T-cell (primary cell): Measurements from ENCODE around the gene IFIT2. TPM values are rescaled to one million over a fixed set of nuclear protein-coding genes. Genes with fewer than 3 reads are reported as not detected.
"Not testable (repeated sequence)": the region's sequence is repeated elsewhere in the genome, so short reads cannot be mapped to it uniquely, and the experiment has no call there.

ENCODE experiments used
- ATAC-seq, 4 experiments: fragments of 200-7000 bp in 3 of 4; fragments of 150-1000 bp in 1 of 4; cut with Tn5 transposase; replicated peaks in 1 of 4; 1 replicate in 3 of 4; 2 replicates in 1 of 4; pipeline ENCODE4 v1.10.0; 2021; ENCODE audit warnings: moderate library complexity in 3 of 4, mild to moderate bottlenecking in 2 of 4, moderate number of reproducible peaks in 1 of 4
- CTCF ChIA-PET, 2 donors: fragments of 300-600 bp; sonication (Branson Sonifier 250); formaldehyde crosslinking; loops; one replicate each; lab custom pipeline; 2022; ENCODE audit warnings: antibody characterized with exemption in 2 of 2; lab: Charles Lee
- POLR2A ChIA-PET, 2 donors: fragments of 300-600 bp; sonication (Branson Sonifier 250); formaldehyde crosslinking; loops; one replicate each; lab custom pipeline; 2022; ENCODE audit warnings: antibody characterized with exemption in 2 of 2; lab: Charles Lee
- DNase-seq, 35 experiments: peaks; one replicate each; pipeline versions ENCODE4 v3.0.0 to v3.0.0-alpha.2; 2013 to 2023
- H3K27ac ChIP-seq: one replicate; pipeline ENCODE4 v1.5.1; 2013; ENCODE audit warnings: low read length
- H3K27me3 ChIP-seq, 2 experiments: replicated peaks in 1 of 2; 1 replicate in 1 of 2; 2 replicates in 1 of 2; pipeline versions ENCODE4 v1.6.1 to v1.7.0; 2013; ENCODE audit warnings: low read length in 1 of 2, mixed read lengths in 1 of 2; ENCODE audit not compliant: control insufficient read depth in 2 of 2, insufficient read depth in 2 of 2; ENCODE audit errors: extremely low read depth in 1 of 2
- H3K36me3 ChIP-seq, 2 donors: 1 replicate in 1 of 2; 2 replicates in 1 of 2; pipeline versions ENCODE4 v1.6.1 to v1.7.0; 2013; ENCODE audit warnings: low read length in 1 of 2; ENCODE audit not compliant: control insufficient read depth in 2 of 2, insufficient read depth in 1 of 2; ENCODE audit errors: extremely low read depth in 1 of 2
- H3K4me1 ChIP-seq, 2 experiments: 1 replicate in 1 of 2; 2 replicates in 1 of 2; pipeline versions ENCODE4 v1.6.1 to v1.7.0; 2013; ENCODE audit warnings: low read length in 2 of 2, mixed read lengths in 1 of 2; ENCODE audit not compliant: insufficient read depth in 2 of 2, control insufficient read depth in 1 of 2; ENCODE audit errors: extremely low read depth in 1 of 2
- H3K4me3 ChIP-seq, 2 donors: 1 replicate in 1 of 2; 2 replicates in 1 of 2; pipeline versions ENCODE4 v1.5.1 to v1.7.0; 2013; ENCODE audit warnings: mild to moderate bottlenecking in 2 of 2, low read length in 1 of 2, moderate library complexity in 1 of 2; ENCODE audit not compliant: control insufficient read depth in 1 of 2; ENCODE audit errors: extremely low read depth in 1 of 2
- H3K9me3 ChIP-seq: 2 replicates; pipeline ENCODE4 v1.7.0; 2013
- H3K27ac Mint-ChIP-seq, 2 donors: one replicate each; pipeline ENCODE4 v1.8.0; 2020 to 2021; ENCODE audit warnings: mild to moderate bottlenecking in 2 of 2, mixed read lengths in 2 of 2
- H3K27me3 Mint-ChIP-seq, 2 donors: one replicate each; pipeline ENCODE4 v1.8.0; 2021 to 2022; ENCODE audit warnings: mixed read lengths in 2 of 2
- H3K36me3 Mint-ChIP-seq: one replicate; pipeline ENCODE4 v1.8.0; 2021; ENCODE audit warnings: mixed read lengths
- H3K4me1 Mint-ChIP-seq, 3 donors: one replicate each; pipeline ENCODE4 v1.8.0; 2020 to 2022; ENCODE audit warnings: mixed read lengths in 3 of 3, mild to moderate bottlenecking in 1 of 3
- H3K4me3 Mint-ChIP-seq, 3 donors: one replicate each; pipeline ENCODE4 v1.8.0; 2020 to 2022; ENCODE audit warnings: mild to moderate bottlenecking in 3 of 3, mixed read lengths in 3 of 3, moderate library complexity in 3 of 3
- H3K9me3 Mint-ChIP-seq, 3 donors: one replicate each; pipeline ENCODE4 v1.8.0; 2020 to 2022; ENCODE audit warnings: mixed read lengths in 3 of 3
- WGBS: methylation state at CpG from one replicate; pipeline ENCODE4 v1.1.5; 2013; ENCODE audit warnings: missing lambda C conversion rate; ENCODE audit not compliant: insufficient coverage; 5-methylcytosine and 5-hydroxymethylcytosine counted together
- total RNA-seq, 35 experiments: library from RNA in 6 of 35; stranded (reverse) in 6 of 35; fragments of 120-200 nt in 1 of 35; gene quantifications; one replicate each; pipeline versions ENCODE4 v1.2.1 to v1.2.4 and lab custom pipeline; 2013 to 2026

IFIT2 gene
- total RNA-seq, 5 donors from 2014 or later (not counting 1 experiment from before 2014, with no cell fraction given): 6.4 to 13.9 (median 6.8) TPM

GRCh38 chr10:89283025-89283935 is 18.6 kb upstream of the IFIT2 start:
- Histone ChIP-seq H3K27me3 (peaks cover 0 to 4% of the 10 kb centered on the region in 2 experiments), H3K4me1 (no peaks in the 10 kb centered on the region), H3K4me3 (no peak overlapping the region), H3K27ac (no peak overlapping the region), H3K9me3 (no peaks in the 10 kb centered on the region), H3K36me3 (no peaks in the 10 kb centered on the region)
- ChIA-PET CTCF (no interaction called here), POLR2A (no interaction called here)
- no peaks in the 10 kb centered on the region for H3K4me1 Mint-ChIP-seq
- H3K36me3 Mint-ChIP-seq: no peaks in the 10 kb centered on the region
- H3K9me3 Mint-ChIP-seq: no peaks in the 10 kb centered on the region
- H3K27ac Mint-ChIP-seq: no peak overlapping the region
- no peak for ATAC-seq
- DNase-seq: no peak
- WGBS: 85% methylated on average over 2 of the region's 6 CpGs
- H3K4me3 Mint-ChIP-seq: no peak overlapping the region
- peaks cover 0 to 4% of the 10 kb centered on the region in 2 donors for H3K27me3 Mint-ChIP-seq

GRCh38 chr10:89283936-89284475 is 17.8 kb upstream of the IFIT2 start:
- H3K4me3 Mint-ChIP-seq: no peak overlapping the region
- ChIA-PET CTCF (no interaction called here), POLR2A (no interaction called here)
- peaks cover 0 to 4% of the 10 kb centered on the region in 2 donors for H3K27me3 Mint-ChIP-seq
- H3K27ac ChIP-seq: no peak overlapping the region
- ATAC-seq (no peak), DNase-seq (no peak)
- WGBS: 36% methylated on average over 1 of the region's 4 CpGs
- no peaks in the 10 kb centered on the region for H3K4me1 Mint-ChIP-seq
- no peak overlapping the region for H3K27ac Mint-ChIP-seq
- H3K9me3 ChIP-seq: no peaks in the 10 kb centered on the region
- peaks cover 0 to 4% of the 10 kb centered on the region in 2 experiments for H3K27me3 ChIP-seq
- no peaks in the 10 kb centered on the region for H3K36me3 Mint-ChIP-seq
- H3K36me3 ChIP-seq: no peaks in the 10 kb centered on the region
- H3K9me3 Mint-ChIP-seq: no peaks in the 10 kb centered on the region
- no peak overlapping the region for H3K4me3 ChIP-seq
- H3K4me1 ChIP-seq: no peaks in the 10 kb centered on the region

- H3K4me1 Mint-ChIP-seq, H3K27me3 ChIP-seq, H3K27ac Mint-ChIP-seq, H3K27me3 Mint-ChIP-seq, H3K4me1 ChIP-seq, H3K9me3 ChIP-seq, H3K9me3 Mint-ChIP-seq, H3K27ac ChIP-seq, CTCF ChIA-PET, H3K4me3 ChIP-seq, H3K4me3 Mint-ChIP-seq, H3K36me3 ChIP-seq, DNase-seq, ATAC-seq, H3K36me3 Mint-ChIP-seq, POLR2A ChIA-PET: not testable (repeated sequence)
- 88% methylated on average over 4 of the region's 6 CpGs for WGBS
These were observed 17.1 kb upstream of the IFIT2 start for GRCh38 chr10:89284711-89285110.

- H3K4me1 Mint-ChIP-seq, H3K9me3 ChIP-seq, H3K27ac Mint-ChIP-seq, H3K27me3 ChIP-seq, POLR2A ChIA-PET, H3K9me3 Mint-ChIP-seq, H3K4me3 ChIP-seq, H3K36me3 ChIP-seq, H3K36me3 Mint-ChIP-seq, H3K4me3 Mint-ChIP-seq, H3K27me3 Mint-ChIP-seq, H3K27ac ChIP-seq, CTCF ChIA-PET, ATAC-seq, DNase-seq, H3K4me1 ChIP-seq: not testable (repeated sequence)
- WGBS: 72% methylated on average over 2 of the region's 4 CpGs
These were observed 16.5 kb upstream of the IFIT2 start for GRCh38 chr10:89285303-89285702.

DNA sequence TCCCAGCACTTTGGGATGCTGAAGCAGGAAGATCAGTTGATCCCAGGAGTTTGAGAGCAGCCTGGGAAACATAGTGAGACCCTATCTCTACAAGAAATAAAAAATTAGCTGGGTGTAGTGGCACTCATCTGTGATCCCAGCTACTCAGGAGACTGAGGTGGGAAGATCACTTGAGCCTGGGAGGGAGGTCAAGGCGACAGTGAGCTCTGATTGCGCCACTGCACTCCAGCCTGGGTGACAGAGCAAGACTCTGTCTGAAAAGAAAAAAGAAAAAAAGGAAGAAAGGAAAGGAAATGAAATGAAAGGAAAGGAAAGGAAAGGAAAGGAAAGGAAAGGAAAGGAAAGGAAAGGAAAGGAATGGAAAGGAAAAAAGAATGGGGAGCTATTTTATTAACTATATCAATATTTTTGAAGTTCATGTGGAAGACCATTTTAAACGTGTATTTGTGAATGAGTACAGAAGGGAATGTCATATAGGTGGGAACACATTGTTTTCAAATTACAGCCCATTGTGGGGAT is 7.1 kb upstream of the IFIT2 start:
- Mint-ChIP-seq H3K27ac (peak overlapping the region in 1 of 2 donors; percentile 62), H3K4me1 (peaks cover 6 to 37% (median 13%) of the 10 kb centered on the region in 3 donors), H3K36me3 (peaks cover 7% of the 10 kb centered on the region), H3K4me3 (no peak overlapping the region), H3K9me3 (peaks cover 7 to 10% (median 8%) of the 10 kb centered on the region in 3 donors), H3K27me3 (no peaks in the 10 kb centered on the region)
- H3K4me1 ChIP-seq: no peaks in the 10 kb centered on the region
- WGBS: no CpG with 5 or more reads among the region's 3 CpGs
- ATAC-seq: no peak
- H3K27ac ChIP-seq: no peak overlapping the region
- H3K4me3 ChIP-seq: no peak overlapping the region
- no peaks in the 10 kb centered on the region for H3K27me3 ChIP-seq
- ChIA-PET POLR2A (no interaction called here), CTCF (interaction anchor here (0.7 kb wide), 3 partner anchors 36 to 377 kb away, joined by 3 to 7 read pairs (median 6); no protein-coding TSS in a partner anchor)
- no peak for DNase-seq
- H3K36me3 ChIP-seq: no peaks in the 10 kb centered on the region
- no peaks in the 10 kb centered on the region for H3K9me3 ChIP-seq

DNA sequence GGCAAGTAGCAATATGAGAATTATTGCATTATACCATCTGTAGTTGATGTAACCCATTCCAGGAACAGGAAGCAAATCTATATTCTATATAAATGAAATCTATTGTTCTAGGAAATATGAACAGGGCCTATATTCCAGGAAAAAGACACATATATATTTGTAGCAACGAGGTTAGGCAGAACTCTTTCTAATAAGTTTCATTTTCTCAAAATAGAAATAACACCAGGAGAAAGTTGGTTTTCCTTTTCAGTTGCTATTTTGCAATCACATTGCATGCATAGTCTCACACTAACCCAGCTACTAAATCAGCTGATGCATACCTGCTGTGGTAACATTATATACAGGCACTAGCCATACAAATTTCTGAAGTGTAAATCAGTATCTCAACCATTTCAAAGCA is 6.2 kb upstream of the IFIT2 start:
- ChIA-PET CTCF (interaction anchor here in 1 of 2 donors (0.7 kb wide), 1 partner anchor 91 kb away, joined by 7 read pairs; no protein-coding TSS in a partner anchor), POLR2A (interaction anchor here in 1 of 2 donors (0.7 kb wide), 1 partner anchor 45 kb away, joined by 5 read pairs; no protein-coding TSS in a partner anchor)
- H3K36me3 ChIP-seq: no peaks in the 10 kb centered on the region
- H3K4me3 Mint-ChIP-seq: no peak overlapping the region
- H3K27ac ChIP-seq: no peak overlapping the region
- H3K4me3 ChIP-seq: no peak overlapping the region
- no peak for ATAC-seq
- H3K9me3 ChIP-seq: no peaks in the 10 kb centered on the region
- no peak for DNase-seq
- peaks cover 0 to under 1% of the 10 kb centered on the region in 2 experiments for H3K4me1 ChIP-seq
- peaks cover 7% of the 10 kb centered on the region for H3K36me3 Mint-ChIP-seq
- peaks cover 7 to 10% (median 8%) of the 10 kb centered on the region in 3 donors for H3K9me3 Mint-ChIP-seq
- no peaks in the 10 kb centered on the region for H3K27me3 ChIP-seq
- H3K27ac Mint-ChIP-seq: no peak overlapping the region
- H3K27me3 Mint-ChIP-seq: no peaks in the 10 kb centered on the region
- WGBS: no CpG with 5 or more reads among the region's 1 CpG
- H3K4me1 Mint-ChIP-seq: peaks cover 10 to 42% (median 13%) of the 10 kb centered on the region in 3 donors
